AG20443 (cell line): Measurements from ENCODE around the gene MACROD2.
A peak's percentile ranks its signal among the peaks of the same experiment; 100 is the strongest.
"Not testable (repeated sequence)": the region's sequence is repeated elsewhere in the genome, so short reads cannot be mapped to it uniquely, and the experiment has no call there.

Source experiments
- DNase-seq: peaks from one replicate; pipeline ENCODE4 v3.0.0; 2012; ENCODE audit warnings: low spot score, mixed read lengths

Gene MACROD2

DNA sequence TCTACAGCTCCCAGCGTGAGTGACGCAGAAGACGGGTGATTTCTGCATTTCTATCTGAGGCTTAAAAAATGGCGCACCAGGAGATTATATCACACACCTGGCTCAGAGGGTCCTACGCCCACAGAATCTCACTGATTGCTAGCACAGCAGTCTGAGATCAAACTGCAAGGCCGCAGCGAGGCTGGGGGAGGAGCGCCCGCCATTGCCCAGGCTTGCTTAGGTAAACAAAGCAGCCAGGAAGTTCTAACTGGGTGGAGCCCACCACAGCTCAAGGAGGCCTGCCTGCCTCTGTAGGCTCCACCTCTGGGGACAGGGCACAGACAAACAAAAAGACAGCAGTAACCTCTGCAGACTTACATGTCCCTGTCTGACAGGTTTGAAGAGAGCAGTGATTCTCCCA lies 275.4 kb downstream of the MACROD2 start:
- not testable (repeated sequence) for DNase-seq

DNA sequence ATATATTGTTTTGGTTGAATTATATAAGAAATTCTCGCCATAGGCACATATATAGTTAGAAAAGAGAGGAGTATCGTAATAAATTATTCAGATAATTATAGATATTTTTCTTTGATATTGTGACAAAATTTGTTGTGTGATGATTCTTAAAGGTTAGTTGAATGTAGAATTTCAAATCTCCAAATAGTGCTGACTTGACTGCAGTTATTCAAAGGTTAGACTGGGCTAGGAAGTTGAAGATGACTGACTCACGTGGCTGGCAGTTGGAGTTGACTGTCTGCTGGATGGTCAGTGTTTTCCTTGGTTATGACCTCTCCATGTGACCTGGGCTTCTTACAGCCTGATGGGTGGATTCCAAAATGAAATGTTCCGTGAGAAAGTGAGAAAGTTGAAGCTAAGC lies 286.8 kb downstream of the MACROD2 start:
- no peak for DNase-seq

DNA sequence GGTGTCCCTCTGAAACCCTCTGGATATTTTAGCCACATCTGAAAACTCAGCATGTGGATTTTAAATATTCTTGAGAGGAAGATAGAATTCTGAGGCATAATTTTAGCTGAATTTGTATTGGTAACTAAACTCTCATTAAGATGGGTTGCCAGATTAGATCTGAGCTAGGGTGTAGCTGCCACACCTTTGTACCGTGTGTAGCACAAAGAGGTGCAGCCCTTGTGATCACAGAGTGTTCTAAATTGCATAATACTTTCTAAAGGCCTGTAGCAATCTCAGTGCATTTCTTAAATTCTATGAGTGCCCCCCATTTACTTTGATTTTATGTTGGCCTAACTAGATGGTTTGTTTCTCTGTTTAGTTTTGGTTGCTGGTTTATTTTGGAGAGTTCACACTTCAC lies 289.1 kb downstream of the MACROD2 start:
- no peak for DNase-seq

DNA sequence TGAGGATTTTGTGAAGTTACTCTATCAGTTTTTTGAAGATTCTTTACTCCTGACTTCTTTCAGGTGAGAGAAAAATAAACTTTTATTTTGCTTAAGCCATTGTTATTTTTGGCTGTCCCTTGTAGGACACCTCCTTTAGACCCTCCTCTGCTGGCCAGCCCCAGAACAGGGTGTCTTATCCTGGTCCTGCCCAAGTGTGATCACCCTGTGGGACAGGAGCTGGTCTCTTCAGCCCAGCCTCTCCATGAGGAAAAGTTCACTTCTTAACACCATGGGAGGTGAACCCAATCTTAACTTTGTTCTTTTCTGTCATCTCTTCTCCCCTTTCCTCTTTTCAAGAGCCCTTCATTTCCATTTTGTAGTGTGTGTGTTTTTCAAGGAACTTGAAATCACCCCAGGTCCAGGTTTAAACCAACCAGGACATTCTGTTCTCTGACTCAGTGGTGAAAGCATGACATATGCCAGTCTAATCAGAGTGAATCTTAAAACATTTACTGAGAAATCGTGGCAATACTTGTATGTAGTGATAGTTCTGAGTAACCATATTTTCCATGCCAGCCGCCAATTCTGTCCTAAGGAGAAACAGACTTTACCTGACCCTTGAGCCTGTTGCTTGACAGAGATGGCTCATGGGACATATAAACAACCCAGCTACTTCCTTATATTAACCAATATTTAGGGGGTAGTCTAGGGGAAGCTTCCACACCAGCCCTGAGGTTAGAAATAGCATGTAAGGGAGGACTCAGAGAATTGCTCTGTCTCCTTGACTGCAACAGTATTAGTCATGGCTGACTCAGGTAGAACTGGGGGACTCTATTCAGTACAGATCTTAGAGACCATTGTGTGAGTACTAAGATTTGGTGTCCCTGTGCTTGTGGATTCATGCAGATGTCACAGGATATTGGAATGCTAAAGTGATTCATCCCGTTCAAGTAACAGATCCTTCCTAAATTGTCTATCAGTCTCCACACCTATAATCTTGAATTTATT lies 293.3 kb downstream of the MACROD2 start:
- peak; percentile 42 for DNase-seq

DNA sequence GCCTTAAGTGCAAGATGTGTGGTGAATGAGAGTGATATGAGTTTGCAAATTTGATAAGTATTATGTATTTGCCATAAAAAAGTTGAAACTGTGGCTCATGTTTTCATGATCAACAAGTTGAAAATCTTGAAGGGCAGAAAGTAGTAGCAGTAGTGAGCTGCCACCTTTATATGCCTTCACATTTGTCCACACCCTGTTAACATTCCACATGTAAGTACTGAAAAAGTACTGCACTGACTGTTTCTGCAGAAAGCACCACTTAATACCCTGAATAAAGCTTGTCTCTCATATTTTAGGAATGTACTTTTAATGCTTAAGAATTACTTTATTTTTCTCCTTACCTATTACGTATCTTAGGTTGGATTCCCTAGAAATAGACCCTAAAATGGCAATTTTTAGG lies 296.2 kb downstream of the MACROD2 start:
- DNase-seq, result no peak

DNA sequence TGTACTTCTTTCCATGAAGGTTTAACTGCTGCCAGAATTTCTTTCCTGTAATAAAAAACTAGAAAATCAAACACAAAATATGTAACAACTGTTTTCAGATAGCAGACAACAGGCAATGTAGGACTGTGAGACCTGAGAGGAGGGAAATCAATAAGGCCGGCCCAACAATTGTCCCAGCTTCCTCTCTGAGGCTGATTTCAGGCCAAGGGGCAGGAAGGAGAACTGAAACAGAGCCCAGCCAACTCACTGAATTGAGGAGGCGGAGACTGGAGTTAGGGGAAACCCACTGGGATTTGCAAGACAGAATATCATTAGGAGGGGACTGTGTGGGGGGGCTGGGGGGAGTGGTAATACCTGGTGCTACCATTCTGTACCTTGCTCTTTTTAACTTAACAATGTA lies 299.9 kb downstream of the MACROD2 start:
- no peak for DNase-seq

DNA sequence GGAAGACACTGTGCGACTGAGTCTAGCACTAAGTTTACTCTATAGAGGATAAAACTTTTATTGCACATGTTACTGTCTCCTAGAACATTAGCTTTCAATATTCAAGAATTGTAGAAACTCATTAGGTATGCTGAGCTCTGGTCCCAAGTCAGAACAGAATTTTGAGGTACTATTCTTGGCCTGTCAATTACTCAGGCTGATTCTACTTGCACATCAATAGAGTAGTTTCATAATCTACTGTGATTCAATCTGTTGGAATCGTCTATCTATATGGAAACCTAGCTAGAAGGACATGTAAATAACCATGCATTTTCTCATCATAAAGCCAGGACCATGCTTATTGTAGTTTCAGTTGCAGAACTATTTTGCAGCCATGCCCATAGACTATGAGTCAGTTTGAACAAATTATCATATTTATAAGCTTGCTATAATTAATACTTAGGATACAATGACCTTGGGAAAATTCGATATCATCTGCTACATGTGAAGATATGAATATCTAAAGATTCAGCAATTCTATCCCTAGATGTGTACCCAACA lies 300.5 kb downstream of the MACROD2 start:
- DNase-seq, result no peak

DNA sequence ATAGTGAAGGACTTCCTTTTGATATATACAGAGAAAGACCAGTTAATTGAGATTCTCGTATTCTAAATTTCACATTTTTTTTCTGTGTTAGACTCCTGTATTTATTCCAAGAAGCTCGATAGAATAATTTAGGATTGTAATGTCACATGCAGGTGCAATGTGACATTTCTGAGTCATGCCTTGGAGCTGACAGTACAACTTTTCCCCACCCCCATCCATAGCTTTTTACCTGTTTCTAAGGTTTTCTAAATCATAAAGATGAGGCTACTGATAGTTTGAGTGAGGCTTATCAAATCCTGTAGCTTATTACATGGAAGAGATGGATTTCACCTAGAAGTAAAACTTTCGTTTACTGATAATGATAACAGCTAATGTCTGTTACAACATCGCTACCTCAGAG lies 304.5 kb downstream of the MACROD2 start:
- no peak for DNase-seq

DNA sequence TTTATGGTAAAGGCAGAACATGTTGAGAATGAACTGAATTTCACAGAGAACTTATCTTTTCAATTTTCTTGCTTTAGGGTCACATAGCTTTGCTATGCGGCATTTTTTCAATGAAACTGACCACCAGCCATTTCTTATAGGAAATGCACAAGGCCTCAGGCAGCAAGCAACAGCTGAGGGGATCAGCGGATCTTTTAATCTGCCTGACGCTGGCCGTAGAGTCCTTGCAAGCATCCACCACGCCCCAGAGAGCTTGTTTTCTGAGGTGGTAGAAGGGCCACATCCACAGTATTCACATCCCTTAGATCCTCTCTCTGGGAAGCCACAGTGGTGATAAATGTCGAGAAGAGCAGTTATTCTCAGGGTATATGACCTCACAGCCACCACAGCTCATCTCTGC lies 307.8 kb downstream of the MACROD2 start:
- no peak for DNase-seq

DNA sequence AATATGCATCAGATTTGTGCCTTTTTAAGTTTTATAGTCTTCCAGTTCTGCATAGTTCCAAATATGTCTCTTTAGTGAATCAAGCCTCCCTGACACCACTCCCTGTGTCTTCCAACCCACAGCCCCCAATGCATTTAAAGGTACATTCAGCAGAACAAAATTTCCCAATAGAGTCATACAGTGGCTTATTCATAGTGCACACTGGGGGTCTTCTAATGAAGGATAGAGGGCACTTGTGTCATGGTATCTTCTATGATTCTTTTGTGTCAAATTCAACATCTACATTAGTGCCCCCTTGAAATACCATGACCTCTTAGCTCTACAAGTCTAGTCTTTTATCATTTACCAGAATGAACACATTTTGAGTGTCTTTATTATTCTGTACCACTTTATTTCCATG lies 308.3 kb downstream of the MACROD2 start:
- no peak for DNase-seq

DNA sequence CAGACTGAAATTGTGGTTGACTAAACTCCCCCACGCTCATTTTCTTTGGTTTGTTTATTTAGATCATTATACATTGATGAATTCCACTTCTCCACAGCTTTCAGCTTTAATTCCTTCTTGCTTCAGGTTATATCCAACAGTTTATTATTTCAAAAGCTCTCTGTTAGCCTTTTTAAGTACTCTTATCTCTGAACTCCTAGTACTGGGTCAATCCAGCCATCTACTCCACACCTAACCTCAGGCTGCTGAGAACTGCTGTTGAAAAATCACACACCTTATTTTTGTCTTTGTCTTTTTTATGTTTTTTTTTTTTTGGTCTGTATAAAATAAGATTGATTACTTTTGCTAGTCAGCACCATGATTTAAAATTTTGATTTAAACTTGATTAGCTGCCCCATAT lies 309.2 kb downstream of the MACROD2 start:
- DNase-seq, result no peak

DNA sequence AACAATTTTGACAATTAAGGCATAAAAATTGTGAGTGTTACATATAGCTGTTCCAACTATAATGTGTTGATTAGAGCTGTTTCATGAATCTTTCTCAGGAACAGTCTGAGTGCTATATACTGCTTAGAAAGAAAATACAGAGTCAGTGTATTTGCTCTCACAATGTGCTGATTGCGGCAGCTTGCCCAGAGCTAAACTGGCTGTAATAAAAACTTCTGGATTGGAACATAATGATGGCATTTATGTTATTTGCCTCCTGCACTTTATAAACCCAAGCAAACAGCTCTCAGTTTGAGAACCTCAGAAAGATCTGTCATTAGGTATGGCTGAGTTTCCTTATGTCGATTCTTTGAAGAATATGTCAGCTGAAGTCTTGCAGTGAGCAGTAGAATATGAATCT lies 312.6 kb downstream of the MACROD2 start:
- DNase-seq, result no peak

DNA sequence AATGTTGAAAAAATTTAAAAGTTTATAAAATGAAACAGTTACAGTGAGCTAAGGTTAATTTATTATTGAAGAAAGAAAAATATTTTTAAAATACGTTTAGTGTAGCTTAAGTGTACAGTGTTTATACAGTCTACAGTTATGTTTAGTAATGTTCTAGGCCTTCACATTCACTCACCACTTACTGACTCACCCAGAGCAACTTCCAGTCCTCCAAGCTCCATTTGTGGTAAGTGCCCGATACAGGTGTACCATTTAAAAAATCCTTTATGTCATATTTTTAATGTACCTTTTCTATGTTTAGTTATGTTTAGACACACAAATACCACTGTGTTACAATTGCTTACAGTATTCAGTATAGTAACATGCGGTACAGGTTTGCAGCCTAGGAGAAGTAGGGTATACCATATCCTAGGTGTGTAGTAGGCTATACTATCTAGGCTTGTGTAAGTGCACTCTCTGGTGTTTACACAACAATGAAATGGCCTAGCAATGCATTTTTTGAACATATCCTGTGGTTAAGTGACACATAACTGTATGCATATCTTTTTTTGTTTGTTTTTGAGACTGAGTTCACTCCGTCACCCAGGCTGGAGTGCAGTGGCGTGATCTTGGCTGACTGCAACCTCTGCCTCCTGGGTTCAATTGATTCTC lies 315.8 kb downstream of the MACROD2 start:
- no peak for DNase-seq

DNA sequence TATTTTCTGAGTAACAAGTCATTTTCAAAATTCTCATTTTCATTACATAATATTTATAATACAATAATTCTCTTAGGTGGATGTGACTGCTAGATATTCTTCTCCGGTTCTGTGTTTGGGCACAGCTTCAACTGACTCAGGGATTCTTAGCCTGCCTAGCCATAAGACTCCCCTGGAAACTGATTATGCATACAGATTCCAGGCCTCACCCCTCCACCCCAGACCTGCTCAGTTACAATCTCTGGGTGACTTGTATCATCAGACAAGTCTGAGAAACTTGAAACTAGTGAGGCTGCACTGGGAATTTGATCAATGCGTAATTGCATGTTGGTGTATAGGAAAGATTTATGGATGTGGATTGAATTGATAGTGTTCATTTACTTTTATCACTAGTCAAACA lies 316.7 kb downstream of the MACROD2 start:
- DNase-seq, result no peak

DNA sequence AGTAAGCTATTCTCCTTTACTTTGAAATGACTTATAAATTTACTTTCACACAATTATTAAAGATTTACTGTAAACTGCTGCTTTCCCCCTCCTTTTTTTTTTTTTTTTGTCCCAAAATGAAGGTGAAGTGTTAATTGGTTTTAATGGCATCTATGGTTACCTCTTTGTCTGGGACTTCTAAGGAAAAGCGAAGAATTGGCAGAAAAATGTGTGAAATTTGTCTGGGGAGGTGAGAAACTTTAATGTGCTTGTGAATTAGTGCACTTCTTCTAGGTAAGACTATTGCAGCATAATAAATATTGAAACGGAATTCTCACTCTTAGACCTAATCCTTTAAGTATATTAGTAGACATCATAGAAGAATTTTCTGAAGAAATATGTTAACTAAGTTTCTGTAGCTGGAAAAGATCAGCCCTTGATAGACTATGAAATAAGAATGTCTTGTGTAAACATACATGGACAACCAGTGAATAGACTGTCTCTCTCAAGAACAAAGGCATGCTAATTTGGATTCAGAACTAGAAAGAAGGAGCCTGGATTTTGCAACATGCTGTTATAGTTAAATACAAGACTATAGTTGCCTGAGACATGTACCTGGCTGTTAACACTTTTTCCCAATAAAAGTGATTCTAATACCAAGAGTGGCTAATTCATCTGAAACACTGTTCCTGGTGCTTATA lies 318.2 kb downstream of the MACROD2 start:
- DNase-seq, result no peak

DNA sequence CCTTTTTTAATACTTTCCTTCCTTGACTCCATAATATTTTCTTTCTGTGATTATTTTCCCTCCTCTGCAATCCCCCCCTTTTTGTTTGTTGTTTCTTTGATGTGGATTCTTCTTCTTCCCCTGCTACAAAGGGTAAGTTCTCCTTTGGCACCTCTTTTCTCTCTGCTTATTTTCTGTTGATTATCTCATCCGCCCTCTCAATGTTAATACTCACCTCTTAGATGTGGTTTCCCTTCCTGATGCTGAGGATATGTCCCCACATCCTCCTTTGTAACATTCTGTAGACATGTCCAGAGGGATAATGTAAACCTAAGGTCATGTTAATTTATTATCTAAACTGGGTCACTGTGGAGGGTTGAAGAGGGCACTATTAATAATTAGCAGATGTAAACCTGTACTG lies 324.4 kb downstream of the MACROD2 start:
- DNase-seq, result no peak

DNA sequence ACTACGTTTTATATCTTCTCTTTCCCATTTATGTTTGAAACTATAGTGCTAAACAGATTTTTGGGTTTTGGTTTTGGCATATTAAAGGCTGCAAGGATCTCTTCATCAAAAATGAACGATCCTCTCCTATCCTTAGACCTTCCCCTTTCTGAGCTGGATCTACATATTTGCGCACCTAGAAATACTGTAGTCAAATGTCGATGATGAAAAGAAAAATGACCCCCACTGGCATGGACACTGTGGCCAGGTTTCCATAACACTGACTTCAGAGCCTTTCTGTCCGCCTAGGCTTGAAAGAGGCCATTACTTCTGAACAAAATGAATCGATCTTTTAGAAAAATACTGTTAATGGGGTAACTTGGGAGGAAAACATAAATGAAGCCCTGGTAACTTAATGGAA lies 336.3 kb downstream of the MACROD2 start:
- DNase-seq, result no peak

DNA sequence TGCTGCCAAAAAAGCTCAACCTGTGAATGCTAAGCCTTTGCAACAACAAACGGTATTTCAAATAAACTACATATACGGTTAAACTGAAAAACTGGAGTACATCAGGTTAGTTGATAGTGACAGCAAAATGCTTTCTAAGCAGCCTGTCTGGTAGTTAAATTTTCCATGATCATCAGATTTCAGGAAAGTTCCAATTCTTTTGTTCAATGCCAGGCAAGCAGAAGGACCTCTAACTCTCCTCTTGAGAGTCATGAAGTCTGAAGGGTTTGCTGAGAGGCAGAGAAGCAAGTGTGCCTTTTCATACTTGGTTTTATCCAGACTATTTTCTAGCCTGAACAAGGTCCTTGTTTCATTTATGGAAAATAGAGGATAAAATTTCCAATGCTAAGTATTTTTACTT lies 337.6 kb downstream of the MACROD2 start:
- no peak for DNase-seq

DNA sequence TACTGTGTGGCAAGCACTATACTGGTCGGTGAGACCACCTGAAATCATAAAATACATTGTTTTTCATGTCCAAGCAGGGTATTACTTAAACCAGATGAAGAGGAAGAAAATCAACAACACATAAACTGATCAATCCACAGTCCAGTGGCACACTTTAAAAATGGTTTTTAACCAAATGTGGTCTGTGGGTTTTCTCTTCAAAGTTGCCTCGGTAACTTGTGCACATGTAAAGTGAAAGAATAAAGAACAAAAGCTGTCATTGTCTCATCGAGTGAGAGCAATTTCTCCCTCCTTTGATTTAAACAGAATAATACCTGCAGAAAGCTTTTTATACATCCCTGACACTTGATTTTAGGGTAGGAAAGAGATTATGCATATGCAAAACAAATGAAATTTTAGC lies 338.4 kb downstream of the MACROD2 start:
- DNase-seq, result no peak

DNA sequence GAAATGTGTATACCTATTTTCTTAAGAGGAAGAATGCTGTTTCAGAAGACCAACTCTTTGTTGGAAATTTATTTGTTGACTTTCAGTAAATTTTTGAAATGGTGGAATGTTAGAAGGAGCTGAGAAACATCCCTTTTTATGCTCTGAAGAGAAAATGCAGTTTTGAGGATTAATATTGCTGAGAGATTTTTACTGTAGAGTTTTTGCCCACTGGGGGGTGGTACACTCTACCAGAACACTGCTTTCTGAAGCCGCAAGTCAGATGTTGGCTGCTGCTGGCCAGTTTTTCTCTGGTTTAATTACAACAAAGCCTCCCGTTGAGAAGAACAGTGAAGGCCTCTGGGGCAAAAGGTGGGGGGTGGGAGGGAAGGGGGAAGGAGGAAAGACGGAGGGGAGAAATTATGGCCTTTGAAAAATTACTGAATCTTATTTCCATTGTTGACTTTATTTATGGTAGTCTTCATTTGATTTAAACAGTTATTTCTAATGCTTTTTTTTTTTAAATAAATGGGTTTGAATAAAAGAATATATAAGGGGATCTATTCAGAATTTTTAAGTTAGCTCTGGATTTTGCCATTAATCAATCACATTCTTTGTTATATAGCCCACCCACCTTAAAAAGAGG lies 339.1 kb downstream of the MACROD2 start:
- DNase-seq, result peak; percentile 53

DNA sequence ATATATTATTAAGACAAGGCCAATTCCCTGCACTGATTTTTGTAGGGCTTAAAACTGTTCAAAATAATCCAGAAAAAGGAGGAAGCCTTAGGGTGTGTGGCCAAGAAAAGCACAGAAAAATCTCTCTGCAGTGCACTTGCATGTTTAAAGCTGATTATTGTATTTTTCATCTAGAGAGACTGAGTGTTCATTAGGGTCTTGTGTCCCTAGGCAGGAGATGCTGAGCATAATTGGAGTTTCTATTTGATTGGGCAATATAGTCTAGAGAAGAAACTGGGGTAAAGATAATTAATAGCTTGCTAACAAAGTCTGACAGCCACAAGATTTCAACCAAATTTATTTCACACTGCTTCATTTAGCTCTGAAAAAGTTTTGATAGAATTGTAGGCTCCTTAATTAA lies 339.7 kb downstream of the MACROD2 start:
- no peak for DNase-seq

DNA sequence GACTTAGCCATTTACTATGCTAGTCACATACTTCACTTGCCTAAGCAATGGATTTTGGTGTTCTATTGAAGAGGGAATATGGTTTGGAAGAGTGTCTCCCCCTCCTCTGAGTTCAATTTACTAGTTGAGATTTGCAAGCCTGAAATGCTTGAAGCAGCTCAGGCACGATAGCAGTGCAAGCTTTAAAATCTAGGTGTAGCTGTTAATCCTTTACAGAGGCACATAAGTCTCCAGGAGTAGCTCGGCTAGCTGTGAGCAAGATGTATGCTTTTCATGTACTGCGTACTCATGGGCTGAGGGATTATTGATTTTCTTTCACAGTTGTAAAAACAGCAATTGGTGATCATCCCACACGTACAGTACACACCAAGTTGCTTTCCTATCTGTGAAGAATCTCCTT lies 341.4 kb downstream of the MACROD2 start:
- DNase-seq, result no peak
